Caco-2 (cell line): Measurements from ENCODE around the gene OTOG. TPM values are rescaled to one million over a fixed set of nuclear protein-coding genes. Genes with fewer than 3 reads are reported as not detected.
A peak's percentile ranks its signal among the peaks of the same experiment; 100 is the strongest.

Experiments
- BruUV-seq: library from RNA; stranded (reverse); fragments of 400-500 nt; replicated peaks from 2 replicates; lab custom pipeline; 2021; lab: Mats Ljungman, UMichigan
- CTCF ChIA-PET: fragments of 300-600 bp; sonication (Branson Sonifier 250); formaldehyde crosslinking; loops from one replicate; lab custom pipeline; 2022; ENCODE audit warnings: antibody characterized with exemption; lab: Charles Lee
- POLR2A ChIA-PET: fragments of 300-600 bp; sonication (Branson Sonifier 250); formaldehyde crosslinking; loops from one replicate; lab custom pipeline; 2022; ENCODE audit warnings: antibody characterized with exemption; lab: Charles Lee
- DNase-seq, 2 experiments: peaks; one replicate each; pipeline versions ENCODE4 v3.0.0 to v3.0.0-alpha.2; 2020 to 2022
- H3K27me3 ChIP-seq: replicated peaks from 2 replicates; pipeline ENCODE4 v1.6.0; 2011; ENCODE audit warnings: low read length; ENCODE audit not compliant: control insufficient read depth, insufficient read depth
- H3K36me3 ChIP-seq: 2 replicates; pipeline ENCODE4 v1.5.1; 2011; ENCODE audit warnings: low read length; ENCODE audit not compliant: control insufficient read depth, insufficient read depth
- H3K4me1 ChIP-seq: fragments of 250-450 bp; sonication (Bioruptor Pico); 2 replicates; pipeline ENCODE4 v1.5.1; 2020; ENCODE audit warnings: mild to moderate bottlenecking
- H3K4me3 ChIP-seq: 2 replicates; pipeline ENCODE4 v1.5.1; 2011; ENCODE audit warnings: low read depth, mild to moderate bottlenecking, control low read depth, low read length
- H3K9me3 ChIP-seq: fragments of 250-450 bp; sonication (Bioruptor Pico); 2 replicates; pipeline ENCODE4 v1.5.1; 2020; ENCODE audit warnings: mild to moderate bottlenecking, moderate library complexity
- H3K27ac Mint-ChIP-seq: one replicate; pipeline ENCODE4 v1.8.0; 2022; ENCODE audit warnings: mixed read lengths; ENCODE audit not compliant: unreplicated experiment
- H3K27me3 Mint-ChIP-seq: one replicate; pipeline ENCODE4 v1.8.0; 2022; ENCODE audit warnings: mixed read lengths; ENCODE audit not compliant: insufficient read depth, unreplicated experiment
- H3K36me3 Mint-ChIP-seq: one replicate; pipeline ENCODE4 v1.8.0; 2022; ENCODE audit warnings: mild to moderate bottlenecking, mixed read lengths; ENCODE audit not compliant: insufficient read depth, unreplicated experiment
- H3K4me1 Mint-ChIP-seq: one replicate; pipeline ENCODE4 v1.8.0; 2022; ENCODE audit warnings: low read depth, mixed read lengths; ENCODE audit not compliant: unreplicated experiment
- H3K4me3 Mint-ChIP-seq: one replicate; pipeline ENCODE4 v1.8.0; 2022; ENCODE audit warnings: mild to moderate bottlenecking, moderate library complexity, mixed read lengths; ENCODE audit not compliant: unreplicated experiment
- H3K9me3 Mint-ChIP-seq: one replicate; pipeline ENCODE4 v1.8.0; 2022; ENCODE audit warnings: mixed read lengths; ENCODE audit not compliant: unreplicated experiment
- intact Hi-C: fragments of 100-400 bp; cut with micrococcal nuclease; formaldehyde crosslinking; loops from one replicate; pipeline ENCODE4 v1.10.0; 2022; ENCODE audit not compliant: unreplicated experiment
- total RNA-seq: library from RNA; stranded (reverse); gene quantifications from 2 replicates; pipeline ENCODE4 v1.2.3, GENCODE V29; 2022
- TF ChIP-seq, protein P1 (sequence below), 2 experiments: fragments of 200-600 bp in 1 of 2; IDR thresholded peaks; 1 replicate in 1 of 2; 2 replicates in 1 of 2; pipeline versions ENCODE4 v1.5.1 to v1.8.0; 2011 to 2022; ENCODE audit warnings: antibody characterized with exemption in 1 of 2, control low read depth in 1 of 2, inconsistent platforms in 1 of 2, low read depth in 1 of 2, low read length in 1 of 2, mild to moderate bottlenecking in 1 of 2, moderate library complexity in 1 of 2; ENCODE audit not compliant: insufficient read depth in 1 of 2, severe bottlenecking in 1 of 2, unreplicated experiment in 1 of 2

Gene OTOG
- total RNA-seq, 1 experiment from 2014 or later: 0.95 TPM

DNA sequence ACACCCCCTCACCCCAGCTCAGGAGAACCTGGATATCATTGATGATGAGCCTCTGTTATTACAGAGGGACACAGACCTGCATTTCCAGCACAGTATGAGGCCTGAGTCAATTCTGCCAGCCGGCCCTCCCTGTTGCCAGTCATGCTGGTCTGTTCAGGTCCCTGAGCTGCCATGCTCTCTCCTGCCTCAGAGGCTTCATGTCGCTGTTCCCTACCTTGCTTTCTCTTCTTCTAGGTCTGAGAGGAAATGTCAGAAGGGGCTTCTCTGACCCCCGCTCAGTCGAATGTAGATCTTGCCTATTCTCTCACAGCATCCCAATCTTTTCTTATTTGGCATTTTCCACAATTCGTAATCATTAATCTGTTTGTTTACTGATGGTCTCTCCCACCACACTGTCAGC lies 48.6 kb upstream of the OTOG start:
- H3K4me1 ChIP-seq: no peaks in the 10 kb centered on the region
- Mint-ChIP-seq H3K4me3 (no peak overlapping the region), H3K9me3 (no peaks in the 10 kb centered on the region), H3K4me1 (no peaks in the 10 kb centered on the region), H3K27ac (peak overlapping the region; percentile 40), H3K36me3 (peaks cover 92% of the 10 kb centered on the region), H3K27me3 (no peaks in the 10 kb centered on the region)
- ChIA-PET POLR2A (no interaction called here), CTCF (interaction anchor here (0.7 kb wide), 2 partner anchors 110 to 114 kb away, joined by 3 read pairs; partner anchors contain the start of gene KCNJ11)
- no peaks in the 10 kb centered on the region for H3K27me3 ChIP-seq
- TF ChIP-seq, protein P1, sequence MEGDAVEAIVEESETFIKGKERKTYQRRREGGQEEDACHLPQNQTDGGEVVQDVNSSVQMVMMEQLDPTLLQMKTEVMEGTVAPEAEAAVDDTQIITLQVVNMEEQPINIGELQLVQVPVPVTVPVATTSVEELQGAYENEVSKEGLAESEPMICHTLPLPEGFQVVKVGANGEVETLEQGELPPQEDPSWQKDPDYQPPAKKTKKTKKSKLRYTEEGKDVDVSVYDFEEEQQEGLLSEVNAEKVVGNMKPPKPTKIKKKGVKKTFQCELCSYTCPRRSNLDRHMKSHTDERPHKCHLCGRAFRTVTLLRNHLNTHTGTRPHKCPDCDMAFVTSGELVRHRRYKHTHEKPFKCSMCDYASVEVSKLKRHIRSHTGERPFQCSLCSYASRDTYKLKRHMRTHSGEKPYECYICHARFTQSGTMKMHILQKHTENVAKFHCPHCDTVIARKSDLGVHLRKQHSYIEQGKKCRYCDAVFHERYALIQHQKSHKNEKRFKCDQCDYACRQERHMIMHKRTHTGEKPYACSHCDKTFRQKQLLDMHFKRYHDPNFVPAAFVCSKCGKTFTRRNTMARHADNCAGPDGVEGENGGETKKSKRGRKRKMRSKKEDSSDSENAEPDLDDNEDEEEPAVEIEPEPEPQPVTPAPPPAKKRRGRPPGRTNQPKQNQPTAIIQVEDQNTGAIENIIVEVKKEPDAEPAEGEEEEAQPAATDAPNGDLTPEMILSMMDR (IDR thresholded peaks at IDR 0.05; ENCODE audit: insufficient read depth in 1 of 2, low read depth in 1 of 2, low read length in 1 of 2, severe bottlenecking in 1 of 2, unreplicated experiment in 1 of 2): no peak
- no peak overlapping the region for H3K4me3 ChIP-seq
- H3K9me3 ChIP-seq: no peaks in the 10 kb centered on the region
- intact Hi-C loops: no loop called here
- no peak for DNase-seq
- H3K36me3 ChIP-seq: peaks cover 3% of the 10 kb centered on the region; the same call in 1 of the 2 replicates
- no TSS peak for BruUV-seq

DNA sequence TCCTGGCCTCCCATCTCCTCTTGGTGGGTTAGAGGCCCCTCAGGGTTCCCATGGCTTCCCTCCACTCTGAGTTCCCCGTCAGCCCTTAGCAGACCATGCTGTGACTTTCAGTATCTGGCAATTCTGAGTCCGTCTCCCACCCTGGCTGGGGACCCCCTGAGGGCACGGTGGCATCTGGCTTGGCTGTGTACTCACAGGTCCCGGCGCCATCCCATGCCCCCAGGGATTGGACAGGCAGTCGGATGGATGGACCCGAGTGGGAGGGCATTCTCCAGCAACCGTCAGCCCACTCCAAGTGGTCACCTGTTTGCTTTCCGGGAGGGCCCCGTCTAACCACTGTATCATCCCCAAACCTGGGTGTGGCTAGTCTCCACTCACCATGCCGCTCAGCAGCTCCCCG lies 46.4 kb upstream of the OTOG start:
- no peak for DNase-seq
- peaks cover 89% of the 10 kb centered on the region for H3K36me3 Mint-ChIP-seq
- H3K27me3 Mint-ChIP-seq: no peaks in the 10 kb centered on the region
- TF ChIP-seq, protein P1 (IDR thresholded peaks at IDR 0.05; ENCODE audit: insufficient read depth in 1 of 2, low read depth in 1 of 2, low read length in 1 of 2, severe bottlenecking in 1 of 2, unreplicated experiment in 1 of 2): no peak
- intact Hi-C loops: no loop called here
- H3K27ac Mint-ChIP-seq: no peak overlapping the region
- Histone ChIP-seq H3K4me3 (no peak overlapping the region), H3K27me3 (no peaks in the 10 kb centered on the region), H3K9me3 (no peaks in the 10 kb centered on the region), H3K4me1 (no peaks in the 10 kb centered on the region), H3K36me3 (peaks cover 3% of the 10 kb centered on the region; the same call in 1 of the 2 replicates)
- H3K4me3 Mint-ChIP-seq: no peak overlapping the region
- CTCF ChIA-PET: no interaction called here
- H3K4me1 Mint-ChIP-seq: no peaks in the 10 kb centered on the region
- H3K9me3 Mint-ChIP-seq: no peaks in the 10 kb centered on the region
- POLR2A ChIA-PET: no interaction called here
- BruUV-seq: no TSS peak

DNA sequence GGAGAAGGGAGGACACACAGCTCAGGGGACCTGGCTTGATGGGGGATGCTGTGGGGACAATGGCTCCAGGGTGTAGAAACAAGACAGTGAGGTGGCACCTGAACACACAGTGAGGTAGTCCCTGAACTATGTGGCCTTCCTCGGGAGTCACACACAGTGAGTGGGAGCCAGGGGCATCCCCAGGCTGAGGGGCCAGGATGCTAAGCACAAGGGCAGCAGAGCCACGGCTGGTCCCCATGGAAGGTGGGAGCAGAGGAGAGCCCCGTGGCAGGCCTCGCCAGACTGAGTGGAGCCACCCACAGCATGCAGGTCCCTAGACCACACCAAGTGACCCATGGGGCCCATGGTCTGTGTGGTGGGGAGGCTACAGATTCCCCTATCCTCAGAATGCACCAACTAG lies 44.4 kb upstream of the OTOG start:
- H3K4me3 Mint-ChIP-seq: no peak overlapping the region
- POLR2A ChIA-PET: no interaction called here
- Histone ChIP-seq H3K9me3 (no peaks in the 10 kb centered on the region), H3K4me1 (no peaks in the 10 kb centered on the region), H3K4me3 (no peak overlapping the region), H3K36me3 (no peaks in the 10 kb centered on the region; the same call in 1 of the 2 replicates), H3K27me3 (no peaks in the 10 kb centered on the region)
- no peak for DNase-seq
- no peaks in the 10 kb centered on the region for H3K9me3 Mint-ChIP-seq
- peaks cover 88% of the 10 kb centered on the region for H3K36me3 Mint-ChIP-seq
- no TSS peak for BruUV-seq
- intact Hi-C loops: no loop called here
- H3K4me1 Mint-ChIP-seq: no peaks in the 10 kb centered on the region
- TF ChIP-seq, protein P1 (IDR thresholded peaks at IDR 0.05; ENCODE audit: insufficient read depth in 1 of 2, low read depth in 1 of 2, low read length in 1 of 2, severe bottlenecking in 1 of 2, unreplicated experiment in 1 of 2): no peak
- CTCF ChIA-PET: interaction anchor here (1.2 to 1.6 kb wide), 2 partner anchors 114 to 119 kb away, joined by 4 read pairs; partner anchors contain the start of gene KCNJ11
- H3K27ac Mint-ChIP-seq: peak overlapping the region; percentile 42
- no peaks in the 10 kb centered on the region for H3K27me3 Mint-ChIP-seq
